Astrocyte of the cerebellum (primary cell): Measurements from ENCODE around the gene DCAKD.

Experiments used
- DNase-seq: peaks from one replicate; pipeline ENCODE4 v3.0.0-alpha.2; 2011; ENCODE audit warnings: low read depth
- H3K4me3 ChIP-seq: 2 replicates; pipeline ENCODE4 v1.5.1; 2011; ENCODE audit warnings: mild to moderate bottlenecking, low read depth, low read length, moderate library complexity
- in situ Hi-C: cut with HindIII; loops from 2 replicates; pipeline ENCODE4 v1.10.0; 2017; ENCODE audit warnings: low sequenced_read_pairs
- TF ChIP-seq, protein P1 (sequence below): IDR thresholded peaks from 2 replicates; pipeline ENCODE4 v1.5.1; 2012; ENCODE audit warnings: low read length, low read depth, moderate library complexity, mild to moderate bottlenecking; ENCODE audit errors: missing control alignments

DCAKD gene

DNA sequence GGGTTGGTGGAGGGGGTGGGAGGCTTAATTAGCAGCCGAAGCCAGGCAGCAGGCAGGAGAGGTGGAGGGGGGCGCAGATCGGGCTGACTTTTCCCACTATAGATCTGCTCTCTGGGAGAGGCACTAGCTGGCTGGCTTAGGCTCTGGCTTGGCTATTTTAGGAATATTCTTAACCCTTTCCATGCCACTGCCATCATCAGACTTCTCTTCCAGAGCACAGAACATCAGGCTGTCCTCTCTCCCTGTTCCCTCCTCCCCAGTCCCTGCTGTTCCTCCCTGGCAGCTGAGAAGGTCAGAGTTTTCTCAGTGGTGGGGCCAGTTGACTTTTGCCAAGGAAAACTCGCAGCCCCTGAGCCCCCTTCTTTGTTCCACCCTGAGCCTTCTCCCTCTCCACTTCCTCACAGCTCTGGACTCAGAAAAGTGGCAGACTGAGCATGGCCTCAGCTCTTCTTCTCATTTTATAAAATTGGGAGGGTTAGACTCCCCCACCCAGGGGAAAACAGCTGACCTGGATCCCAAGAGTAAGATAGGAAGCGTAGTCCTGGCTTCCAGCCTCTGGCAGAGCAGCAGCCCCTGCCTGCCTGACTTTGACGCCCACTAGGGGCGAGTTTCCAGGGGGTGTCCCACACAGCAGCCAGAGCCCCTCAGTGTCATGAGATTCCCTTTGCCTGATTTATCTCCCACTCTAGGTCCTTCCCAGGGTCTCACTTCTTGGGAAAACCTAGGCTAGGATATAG, 73.5 kb downstream of the DCAKD start:
- TF ChIP-seq, protein P1, sequence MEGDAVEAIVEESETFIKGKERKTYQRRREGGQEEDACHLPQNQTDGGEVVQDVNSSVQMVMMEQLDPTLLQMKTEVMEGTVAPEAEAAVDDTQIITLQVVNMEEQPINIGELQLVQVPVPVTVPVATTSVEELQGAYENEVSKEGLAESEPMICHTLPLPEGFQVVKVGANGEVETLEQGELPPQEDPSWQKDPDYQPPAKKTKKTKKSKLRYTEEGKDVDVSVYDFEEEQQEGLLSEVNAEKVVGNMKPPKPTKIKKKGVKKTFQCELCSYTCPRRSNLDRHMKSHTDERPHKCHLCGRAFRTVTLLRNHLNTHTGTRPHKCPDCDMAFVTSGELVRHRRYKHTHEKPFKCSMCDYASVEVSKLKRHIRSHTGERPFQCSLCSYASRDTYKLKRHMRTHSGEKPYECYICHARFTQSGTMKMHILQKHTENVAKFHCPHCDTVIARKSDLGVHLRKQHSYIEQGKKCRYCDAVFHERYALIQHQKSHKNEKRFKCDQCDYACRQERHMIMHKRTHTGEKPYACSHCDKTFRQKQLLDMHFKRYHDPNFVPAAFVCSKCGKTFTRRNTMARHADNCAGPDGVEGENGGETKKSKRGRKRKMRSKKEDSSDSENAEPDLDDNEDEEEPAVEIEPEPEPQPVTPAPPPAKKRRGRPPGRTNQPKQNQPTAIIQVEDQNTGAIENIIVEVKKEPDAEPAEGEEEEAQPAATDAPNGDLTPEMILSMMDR = no peak
- DNase-seq = no peak
- in situ Hi-C loops = no loop called here
- H3K4me3 ChIP-seq = no peak overlapping the region

DNA sequence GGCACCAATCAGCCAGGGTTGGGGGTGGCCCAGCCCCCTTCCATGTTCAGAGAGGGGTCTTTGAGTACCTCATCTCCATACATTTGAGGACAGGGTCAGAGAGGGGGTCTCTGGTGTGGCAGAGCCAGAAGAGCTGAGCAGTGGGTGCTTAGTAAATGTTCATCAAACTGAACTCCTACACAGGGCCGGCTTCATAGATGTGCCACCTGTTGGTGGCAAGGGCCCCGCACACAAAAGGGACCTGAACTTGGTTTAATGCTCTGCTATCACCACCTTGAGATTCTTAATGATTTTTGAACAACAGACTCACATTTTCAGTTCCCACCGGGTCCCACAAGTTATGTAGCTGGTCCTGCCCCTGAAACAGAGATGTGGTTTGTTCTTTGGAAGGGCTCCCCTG, 74.4 kb downstream of the DCAKD start:
- in situ Hi-C loops = no loop called here
- TF ChIP-seq, protein P1 = no peak
- DNase-seq = no peak
- no peak overlapping the region for H3K4me3 ChIP-seq

DNA sequence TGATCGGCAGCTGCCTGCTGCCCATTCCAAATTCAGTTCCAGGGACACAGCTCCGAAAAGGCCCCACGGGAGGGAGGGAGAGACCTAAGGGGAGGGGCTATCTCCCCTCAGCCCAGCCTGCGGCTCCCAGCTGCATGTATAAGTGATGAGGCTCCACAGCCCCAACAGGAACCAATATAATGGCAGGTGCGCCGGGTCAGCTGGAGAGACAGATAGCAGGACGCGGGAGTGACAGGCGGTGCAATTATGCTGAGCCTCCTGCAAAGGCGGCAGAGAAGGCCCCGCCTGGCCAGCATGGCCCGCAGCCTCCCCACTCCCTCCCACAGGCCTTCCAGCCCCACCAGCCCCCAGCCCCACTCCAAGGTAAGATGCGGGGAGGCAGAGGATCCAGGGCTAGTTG, 75.2 kb downstream of the DCAKD start:
- in situ Hi-C loops = no loop called here
- TF ChIP-seq, protein P1 = no peak
- DNase-seq = no peak
- no peak overlapping the region for H3K4me3 ChIP-seq
